GM12878 (cell line): ENCODE results near the gene NRM. TPM values are rescaled to one million over a fixed set of nuclear protein-coding genes. Genes with fewer than 3 reads are reported as not detected.

Experiments used
- ATAC-seq: fragments of 200-7000 bp; cut with Tn5 transposase; 3 replicates; pipeline ENCODE4 v1.9.1; 2020; ENCODE audit warnings: mild to moderate bottlenecking, moderate library complexity
- BruUV-seq: library from RNA; stranded (reverse); fragments of 400-500 nt; replicated peaks from 2 replicates; lab custom pipeline; 2021; lab: Mats Ljungman, UMichigan
- CTCF ChIA-PET: fragments of 300-600 bp; sonication (Branson Sonifier 250); formaldehyde crosslinking; extraction: SDS; loops from one replicate; lab custom pipeline; 2021; ENCODE audit warnings: inconsistent platforms; lab: Yijun Ruan, JAX
- POLR2A ChIA-PET: fragments of 350-600 bp; formaldehyde crosslinking; extraction: SDS; loops from one replicate; lab custom pipeline; 2021; ENCODE audit warnings: inconsistent platforms; lab: Charles Lee
- RAD21 ChIA-PET: fragments of 300-600 bp; sonication (Branson Sonifier 250); formaldehyde crosslinking; loops from one replicate; lab custom pipeline; 2023; ENCODE audit warnings: antibody characterized with exemption; ENCODE audit not compliant: unreplicated experiment; lab: Charles Lee
- SMC1A ChIA-PET: fragments of 300-600 bp; sonication (Branson Sonifier 250); formaldehyde crosslinking; loops from one replicate; lab custom pipeline; 2023; ENCODE audit not compliant: unreplicated experiment, uncharacterized antibody; lab: Charles Lee
- DNase-seq: peaks from one replicate; pipeline ENCODE4 v3.0.0-alpha.2; 2011; ENCODE audit warnings: low read depth, low spot score
- FAIRE-seq: peaks from 3 replicates; lab custom pipeline; 2011; peaks lifted over from hg19 to GRCh38; lab: Jason Lieb, UNC
- H2AFZ ChIP-seq: 2 replicates; pipeline ENCODE4 v1.6.0; 2011; ENCODE audit warnings: low read depth, low read length, control low read depth; ENCODE audit not compliant: control insufficient read depth
- H3K27ac ChIP-seq: 2 replicates; pipeline ENCODE4 v1.5.1; 2011; ENCODE audit warnings: control low read depth; ENCODE audit not compliant: control insufficient read depth, insufficient read depth
- H3K27me3 ChIP-seq, 2 experiments: replicated peaks in 1 of 2; 2 replicates each; pipeline versions ENCODE4 v1.6.0 to v1.6.1; 2011; ENCODE audit warnings: low read length in 1 of 2; ENCODE audit not compliant: control insufficient read depth in 2 of 2, insufficient read depth in 2 of 2
- H3K36me3 ChIP-seq, 2 experiments: 2 replicates each; pipeline ENCODE4 v1.5.1; 2011; ENCODE audit warnings: low read length in 1 of 2; ENCODE audit not compliant: control insufficient read depth in 2 of 2, insufficient read depth in 2 of 2
- H3K4me1 ChIP-seq: 2 replicates; pipeline ENCODE4 v1.6.1; 2011; ENCODE audit warnings: mild to moderate bottlenecking, low read length, moderate library complexity, mixed read lengths; ENCODE audit not compliant: control insufficient read depth, insufficient read depth
- H3K4me2 ChIP-seq: 2 replicates; pipeline ENCODE4 v1.6.0; 2011; ENCODE audit warnings: control low read depth; ENCODE audit not compliant: control insufficient read depth, insufficient read depth
- H3K4me3 ChIP-seq: fragments of 200-600 bp; sonication (generic); 2 replicates; pipeline ENCODE4 v1.5.1; 2016
- H3K79me2 ChIP-seq: 2 replicates; pipeline ENCODE4 v1.6.0; 2011; ENCODE audit warnings: low read length; ENCODE audit not compliant: control insufficient read depth, insufficient read depth
- H3K9ac ChIP-seq: 2 replicates; pipeline ENCODE4 v1.8.0; 2011; ENCODE audit warnings: low read length, control low read depth, mixed read lengths; ENCODE audit not compliant: control insufficient read depth, insufficient read depth
- H3K9me3 ChIP-seq: replicated peaks from 3 replicates; pipeline ENCODE4 v1.5.1; 2011; ENCODE audit warnings: mild to moderate bottlenecking, low read length; ENCODE audit not compliant: control insufficient read depth, insufficient read depth
- H4K20me1 ChIP-seq: 2 replicates; pipeline ENCODE4 v1.6.0; 2011; ENCODE audit not compliant: control insufficient read depth, insufficient read depth
- ATF7 ChIP-seq: fragments of 450-650 bp; IDR thresholded peaks from 2 replicates; pipeline ENCODE4 v1.6.1; 2016; ENCODE audit warnings: low read depth, mild to moderate bottlenecking
- BACH1 ChIP-seq: fragments of 450-650 bp; IDR thresholded peaks from 2 replicates; pipeline ENCODE4 v1.6.1; 2017; ENCODE audit warnings: mild to moderate bottlenecking, borderline replicate concordance
- CBFB ChIP-seq: IDR thresholded peaks from 2 replicates; pipeline ENCODE4 v1.6.1; 2016; ENCODE audit warnings: antibody characterized with exemption, low read depth
- CHD4 ChIP-seq: fragments of 200-600 bp; sonication (generic); IDR thresholded peaks from 2 replicates; pipeline ENCODE4 v1.6.1; 2016; ENCODE audit warnings: mild to moderate bottlenecking
- CREM ChIP-seq: IDR thresholded peaks from 2 replicates; pipeline ENCODE4 v1.6.1; 2014; ENCODE audit warnings: antibody characterized with exemption, low read depth
- EGR1 ChIP-seq, 2 experiments: IDR thresholded peaks; 1 replicate in 1 of 2; 2 replicates in 1 of 2; pipeline ENCODE4 v1.6.1; 2011 to 2012; ENCODE audit warnings: low read depth in 2 of 2, low read length in 2 of 2, borderline replicate concordance in 1 of 2, mild to moderate bottlenecking in 1 of 2, moderate library complexity in 1 of 2
- HCFC1 ChIP-seq: fragments of 150-350 bp; IDR thresholded peaks from 2 replicates; pipeline ENCODE4 v1.6.1; 2014; ENCODE audit warnings: low read length
- HDAC6 ChIP-seq: fragments of 200-600 bp; sonication (generic); IDR thresholded peaks from one replicate; pipeline ENCODE4 v1.8.0; 2017; ENCODE audit warnings: antibody characterized with exemption; ENCODE audit not compliant: unreplicated experiment
- IKZF2 ChIP-seq, 2 experiments: fragments of 450-650 bp; IDR thresholded peaks; 2 replicates each; pipeline ENCODE4 v1.6.1; 2017; ENCODE audit warnings: mild to moderate bottlenecking in 2 of 2, moderate library complexity in 2 of 2
- MEF2A ChIP-seq: IDR thresholded peaks from 2 replicates; pipeline ENCODE4 v1.6.1; 2011; ENCODE audit warnings: low read depth, mild to moderate bottlenecking, low read length, moderate library complexity; ENCODE audit not compliant: insufficient read depth
- MTA2 ChIP-seq: fragments of 450-650 bp; IDR thresholded peaks from 2 replicates; pipeline ENCODE4 v1.6.1; 2016; ENCODE audit warnings: low read depth, mild to moderate bottlenecking, moderate library complexity
- MTA3 ChIP-seq: IDR thresholded peaks from 2 replicates; pipeline ENCODE4 v1.6.1; 2012; ENCODE audit warnings: low read length, inconsistent platforms, borderline replicate concordance
- SMAD5 ChIP-seq: IDR thresholded peaks from 2 replicates; pipeline ENCODE4 v1.6.1; 2016; ENCODE audit warnings: antibody characterized with exemption, low read depth
- SMARCA5 ChIP-seq: fragments of 450-650 bp; IDR thresholded peaks from 2 replicates; pipeline ENCODE4 v1.6.1; 2017; ENCODE audit warnings: mild to moderate bottlenecking
- SMC3 ChIP-seq: IDR thresholded peaks from 2 replicates; pipeline ENCODE4 v1.6.1; 2011; ENCODE audit warnings: low read length, improper control_type of control experiment, borderline replicate concordance
- TARDBP ChIP-seq: IDR thresholded peaks from 2 replicates; pipeline ENCODE4 v1.6.1; 2016; ENCODE audit warnings: borderline replicate concordance
- TBL1XR1 ChIP-seq: IDR thresholded peaks from 2 replicates; pipeline ENCODE4 v1.6.1; 2012; ENCODE audit warnings: low read depth, low read length, improper control_type of control experiment
- TCF12 ChIP-seq: IDR thresholded peaks from 2 replicates; pipeline ENCODE4 v1.6.1; 2011; ENCODE audit warnings: low read depth, mild to moderate bottlenecking, low read length
- YBX1 ChIP-seq: fragments of 450-650 bp; IDR thresholded peaks from 2 replicates; pipeline ENCODE4 v1.6.1; 2016; ENCODE audit warnings: antibody characterized with exemption
- YY1 ChIP-seq: IDR thresholded peaks from 2 replicates; pipeline ENCODE4 v1.6.1; 2011; ENCODE audit warnings: low read depth, mild to moderate bottlenecking, low read length
- WGBS: methylation state at CpG from one replicate; pipeline ENCODE4 v1.1.6; 2016; ENCODE audit warnings: low lambda C conversion rate; ENCODE audit not compliant: insufficient replicate concordance, insufficient coverage; ENCODE audit errors: missing lambda C conversion rate; 5-methylcytosine and 5-hydroxymethylcytosine counted together
- in situ Hi-C: fragments of 300-500 bp; cut with MboI; formaldehyde crosslinking; loops from 9 replicates; pipeline ENCODE4 v1.14.3; 2018; ENCODE audit warnings: mixed read lengths
- intact Hi-C: fragments of 100-400 bp; cut with micrococcal nuclease; formaldehyde crosslinking; loops from one replicate; pipeline ENCODE4 v1.14.2; 2022; ENCODE audit not compliant: unreplicated experiment
- polyA plus RNA-seq, 11 experiments: library from polyadenylated mRNA; depleted of rRNA in 4 of 11; unstranded in 6 of 11; stranded (reverse) in 5 of 11; fragments of >200 nt; fragmentation: Nextera tagmentation in 4 of 11; fragmentation: Illumina TruSeq in 1 of 11; extraction: Ambion mirVana in 4 of 11; extraction: Trizol in 1 of 11; gene quantifications; 1 replicate in 1 of 11; 2 replicates in 10 of 11; pipeline versions ENCODE4 v1.2.1 to v1.2.3, GENCODE V29; 2011 to 2016; ENCODE audit warnings: inconsistent platforms in 2 of 11, missing spikeins in 2 of 11, low read depth in 1 of 11
- total RNA-seq, 4 experiments: library from RNA; depleted of rRNA in 3 of 4; stranded (reverse); fragments of >200 nt in 3 of 4; fragmentation: Illumina TruSeq in 1 of 4; extraction: Trizol in 1 of 4; gene quantifications; 2 replicates each; pipeline versions ENCODE4 v1.2.1 to v1.2.3, GENCODE V29; 2013 to 2021
- TF ChIP-seq, protein P1 (sequence below): IDR thresholded peaks from 2 replicates; pipeline ENCODE4 v1.6.1; 2011; ENCODE audit warnings: mild to moderate bottlenecking, low read depth, low read length, moderate library complexity; ENCODE audit not compliant: insufficient replicate concordance
- TF ChIP-seq, protein P2 (sequence below): fragments of 150-350 bp; IDR thresholded peaks from 2 replicates; pipeline ENCODE4 v1.6.1; 2014; ENCODE audit warnings: mild to moderate bottlenecking, low read depth, low read length

Gene NRM
- total and polyA plus RNA-seq, 10 of the 15 experiments (the other 5 are each of a cell fraction or from before 2014, with no cell fraction given) = 15.4 to 46.7 (median 29.0) TPM

DNA sequence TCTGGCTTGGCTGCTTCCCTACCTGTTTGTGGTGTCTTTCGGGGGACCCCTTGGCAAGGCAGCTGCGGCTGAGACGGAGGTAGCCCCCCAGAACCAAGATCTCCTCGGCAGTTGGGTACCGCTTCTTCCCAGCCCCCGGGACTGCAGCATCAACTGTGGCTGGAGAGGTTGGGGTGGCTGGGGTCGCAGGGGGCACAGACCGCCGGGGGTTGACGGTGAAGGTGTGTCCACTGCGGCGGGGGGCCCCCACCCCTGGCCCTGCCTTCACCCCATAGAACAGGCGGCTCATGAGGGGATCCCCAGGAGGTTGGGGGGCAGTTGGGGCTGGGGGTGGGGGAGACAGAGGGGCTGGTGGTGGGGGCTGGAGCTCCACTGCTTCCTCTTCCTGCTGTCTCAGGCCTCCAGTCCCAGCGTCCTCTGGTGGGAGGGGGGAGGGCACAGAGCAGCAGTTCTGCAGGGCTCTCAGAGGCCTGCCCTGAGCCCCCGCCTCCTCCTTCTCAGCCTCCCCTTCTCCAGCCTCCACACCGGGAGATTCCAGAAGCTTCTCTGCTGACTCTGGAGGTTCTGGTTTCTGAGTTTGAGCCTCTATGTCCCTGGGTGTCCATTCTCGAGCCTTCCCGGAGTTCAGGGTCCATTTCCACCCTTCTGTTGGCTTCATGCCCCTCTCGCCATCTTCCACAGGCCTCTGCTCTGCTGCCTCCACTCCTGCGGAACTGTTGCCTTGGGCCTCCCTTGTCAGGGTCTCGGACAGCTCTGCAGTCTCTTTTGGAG, 6.2 kb downstream of the NRM start:
- in situ Hi-C loops (loop anchor here (5.0 kb wide), 2 partner anchors 33 to 138 kb away; partner anchors contain the start of gene MDC1), intact Hi-C loops (loop anchor here (5.0 kb wide), 2 partner anchors 143 to 193 kb away; no protein-coding TSS in a partner anchor)
- peaks cover 100% of the 10 kb centered on the region for H3K79me2 ChIP-seq
- no peak overlapping the region for H2AFZ ChIP-seq
- FAIRE-seq = no peak
- H4K20me1 ChIP-seq = peaks cover 5% of the 10 kb centered on the region; the same call in 1 of the 2 replicates
- peaks cover 0 to 9% of the 10 kb centered on the region in 2 experiments; a peak in 3 of 4 replicates for H3K36me3 ChIP-seq
- WGBS = under 1% methylated on average over 21 of the region's 21 CpGs
- CTCF ChIA-PET = interaction anchor here (0.9 to 9.5 kb wide), 6 partner anchors 9 to 136 kb away, joined by 3 to 487 read pairs (median 4); partner anchors contain the start of genes DHX16, MDC1 and TUBB
- ATAC-seq = no peak
- peak overlapping the region; percentile 94 for H3K9ac ChIP-seq
- peak overlapping the region; percentile 100 for H3K4me3 ChIP-seq
- RAD21 ChIA-PET = interaction anchor here (0.8 to 14.2 kb wide), 5 partner anchors 36 to 155 kb away, joined by 3 to 232 read pairs (median 3); partner anchors contain the start of genes MDC1 and TUBB
- H3K27ac ChIP-seq = peak overlapping the region; percentile 96
- SMC1A ChIA-PET = interaction anchor here (1.0 to 11.3 kb wide), 4 partner anchors 40 to 70 kb away, joined by 3 to 265 read pairs (median 4); partner anchors contain the start of genes MDC1 and TUBB
- no peaks in the 10 kb centered on the region for H3K9me3 ChIP-seq
- peak overlapping the region; percentile 89 for H3K4me2 ChIP-seq
- POLR2A ChIA-PET = interaction anchor here (0.6 to 9.5 kb wide), 7 partner anchors 35 to 230 kb away, joined by 3 to 200 read pairs (median 4); partner anchors contain the start of genes MDC1, TUBB and VARS2
- BruUV-seq = no TSS peak
- DNase-seq = no peak
- peaks cover 18% of the 10 kb centered on the region for H3K4me1 ChIP-seq
- H3K27me3 ChIP-seq = no peaks in the 10 kb centered on the region
- TF ChIP-seq IKZF2 (IDR thresholded peaks at IDR 0.05) (peak in 1 of 2 experiments; percentile 13; a peak in 2 of 4 replicates), SMC3 (no peak), SMAD5 (no peak), MEF2A (no peak), ATF7 (no peak), YBX1 (no peak), CREM (no peak), HDAC6 (no peak), SMARCA5 (no peak), BACH1 (no peak), CHD4 (no peak), CBFB (no peak), TARDBP (no peak), EGR1 (IDR thresholded peaks at IDR 0.05; ENCODE audit: borderline replicate concordance in 1 of 2, low read depth in 2 of 2, low read length in 2 of 2) (peak in 1 of 2 experiments; percentile 30; a peak in 1 of 3 replicates), MTA3 (no peak), MTA2 (no peak), TBL1XR1 (no peak), TCF12 (no peak), HCFC1 (no peak), YY1 (0 out of 2 replicates have a peak, but pooled peaks have one; percentile 7)
- TF ChIP-seq, protein P1, sequence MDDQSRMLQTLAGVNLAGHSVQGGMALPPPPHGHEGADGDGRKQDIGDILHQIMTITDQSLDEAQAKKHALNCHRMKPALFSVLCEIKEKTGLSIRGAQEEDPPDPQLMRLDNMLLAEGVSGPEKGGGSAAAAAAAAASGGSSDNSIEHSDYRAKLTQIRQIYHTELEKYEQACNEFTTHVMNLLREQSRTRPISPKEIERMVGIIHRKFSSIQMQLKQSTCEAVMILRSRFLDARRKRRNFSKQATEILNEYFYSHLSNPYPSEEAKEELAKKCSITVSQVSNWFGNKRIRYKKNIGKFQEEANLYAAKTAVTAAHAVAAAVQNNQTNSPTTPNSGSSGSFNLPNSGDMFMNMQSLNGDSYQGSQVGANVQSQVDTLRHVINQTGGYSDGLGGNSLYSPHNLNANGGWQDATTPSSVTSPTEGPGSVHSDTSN = peak; percentile 1
- TF ChIP-seq, protein P2, sequence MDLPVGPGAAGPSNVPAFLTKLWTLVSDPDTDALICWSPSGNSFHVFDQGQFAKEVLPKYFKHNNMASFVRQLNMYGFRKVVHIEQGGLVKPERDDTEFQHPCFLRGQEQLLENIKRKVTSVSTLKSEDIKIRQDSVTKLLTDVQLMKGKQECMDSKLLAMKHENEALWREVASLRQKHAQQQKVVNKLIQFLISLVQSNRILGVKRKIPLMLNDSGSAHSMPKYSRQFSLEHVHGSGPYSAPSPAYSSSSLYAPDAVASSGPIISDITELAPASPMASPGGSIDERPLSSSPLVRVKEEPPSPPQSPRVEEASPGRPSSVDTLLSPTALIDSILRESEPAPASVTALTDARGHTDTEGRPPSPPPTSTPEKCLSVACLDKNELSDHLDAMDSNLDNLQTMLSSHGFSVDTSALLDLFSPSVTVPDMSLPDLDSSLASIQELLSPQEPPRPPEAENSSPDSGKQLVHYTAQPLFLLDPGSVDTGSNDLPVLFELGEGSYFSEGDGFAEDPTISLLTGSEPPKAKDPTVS = peak; percentile 91
